ENCODE measurements around the gene REXO1. TPM values are rescaled to one million over a fixed set of nuclear protein-coding genes. Genes with fewer than 3 reads are reported as not detected.

Gene REXO1, protein sequence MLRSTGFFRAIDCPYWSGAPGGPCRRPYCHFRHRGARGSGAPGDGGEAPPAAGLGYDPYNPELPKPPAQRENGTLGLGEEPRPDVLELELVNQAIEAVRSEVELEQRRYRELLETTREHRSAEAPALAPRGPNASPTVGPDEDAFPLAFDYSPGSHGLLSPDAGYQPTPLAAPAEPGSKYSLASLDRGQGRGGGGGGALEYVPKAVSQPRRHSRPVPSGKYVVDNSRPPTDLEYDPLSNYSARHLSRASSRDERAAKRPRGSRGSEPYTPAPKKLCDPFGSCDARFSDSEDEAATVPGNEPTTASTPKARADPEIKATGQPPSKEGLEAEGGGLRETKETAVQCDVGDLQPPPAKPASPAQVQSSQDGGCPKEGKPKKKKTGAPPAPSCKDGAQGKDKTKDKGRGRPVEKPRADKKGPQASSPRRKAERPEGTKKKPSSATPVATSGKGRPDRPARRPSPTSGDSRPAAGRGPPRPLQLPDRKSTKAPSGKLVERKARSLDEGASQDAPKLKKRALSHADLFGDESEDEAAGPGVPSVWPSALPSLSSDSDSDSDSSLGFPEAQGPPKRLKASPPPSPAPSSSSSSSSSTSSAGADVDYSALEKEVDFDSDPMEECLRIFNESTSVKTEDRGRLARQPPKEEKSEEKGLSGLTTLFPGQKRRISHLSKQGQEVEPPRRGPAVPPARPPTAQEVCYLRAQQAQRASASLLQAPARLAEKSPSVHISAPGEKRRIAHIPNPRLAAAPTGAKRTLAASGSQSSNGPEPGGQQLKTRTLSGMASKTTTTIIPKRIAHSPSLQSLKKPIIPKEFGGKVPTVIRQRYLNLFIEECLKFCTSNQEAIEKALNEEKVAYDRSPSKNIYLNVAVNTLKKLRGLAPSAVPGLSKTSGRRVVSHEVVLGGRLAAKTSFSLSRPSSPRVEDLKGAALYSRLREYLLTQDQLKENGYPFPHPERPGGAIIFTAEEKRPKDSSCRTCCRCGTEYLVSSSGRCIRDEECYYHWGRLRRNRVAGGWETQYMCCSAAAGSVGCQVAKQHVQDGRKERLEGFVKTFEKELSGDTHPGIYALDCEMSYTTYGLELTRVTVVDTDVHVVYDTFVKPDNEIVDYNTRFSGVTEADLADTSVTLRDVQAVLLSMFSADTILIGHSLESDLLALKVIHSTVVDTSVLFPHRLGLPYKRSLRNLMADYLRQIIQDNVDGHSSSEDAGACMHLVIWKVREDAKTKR
- total RNA-seq = 6.9 and 10.0 TPM in 2 replicates

DNA sequence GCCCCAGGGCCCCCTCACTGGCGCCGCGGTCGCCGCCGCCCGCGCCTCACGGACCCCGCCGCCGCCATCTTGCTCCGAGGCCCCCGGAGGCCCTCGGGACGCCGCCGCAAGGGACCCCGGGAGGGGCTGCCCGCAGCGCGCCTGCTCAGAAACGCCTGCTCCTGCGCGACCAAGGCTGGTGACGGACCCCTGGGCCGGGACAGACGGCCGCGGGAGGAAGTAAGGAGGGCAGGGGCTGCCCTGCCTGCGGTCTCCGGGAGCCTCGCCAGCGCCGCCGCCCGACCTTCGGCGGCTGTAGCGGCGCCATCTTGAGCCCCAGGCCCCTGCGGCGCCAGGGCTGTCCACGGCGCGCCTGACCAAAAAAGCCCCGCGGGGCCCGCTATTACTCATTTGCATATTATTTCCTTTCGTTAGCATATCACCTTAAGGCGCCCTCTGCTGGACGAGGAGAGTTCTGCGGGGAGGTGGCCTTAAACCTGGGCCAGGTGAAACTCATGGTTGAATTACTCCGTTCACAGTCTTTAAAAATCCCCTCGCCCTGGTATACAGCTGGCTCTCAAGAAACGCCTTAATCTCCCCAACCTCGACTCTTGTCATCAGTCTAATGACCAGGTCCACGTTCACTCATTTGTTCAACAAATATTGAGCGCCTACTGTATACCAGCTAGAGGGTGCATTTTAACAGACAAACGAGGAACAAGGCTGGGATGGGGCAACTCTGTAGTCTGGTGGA, at the start of gene REXO1:
TSS of gene REXO1 (minus strand) at position 85 of the 733 bp plus-strand sequence. CDS start 125 bp downstream, outside the sequence.

DNA sequence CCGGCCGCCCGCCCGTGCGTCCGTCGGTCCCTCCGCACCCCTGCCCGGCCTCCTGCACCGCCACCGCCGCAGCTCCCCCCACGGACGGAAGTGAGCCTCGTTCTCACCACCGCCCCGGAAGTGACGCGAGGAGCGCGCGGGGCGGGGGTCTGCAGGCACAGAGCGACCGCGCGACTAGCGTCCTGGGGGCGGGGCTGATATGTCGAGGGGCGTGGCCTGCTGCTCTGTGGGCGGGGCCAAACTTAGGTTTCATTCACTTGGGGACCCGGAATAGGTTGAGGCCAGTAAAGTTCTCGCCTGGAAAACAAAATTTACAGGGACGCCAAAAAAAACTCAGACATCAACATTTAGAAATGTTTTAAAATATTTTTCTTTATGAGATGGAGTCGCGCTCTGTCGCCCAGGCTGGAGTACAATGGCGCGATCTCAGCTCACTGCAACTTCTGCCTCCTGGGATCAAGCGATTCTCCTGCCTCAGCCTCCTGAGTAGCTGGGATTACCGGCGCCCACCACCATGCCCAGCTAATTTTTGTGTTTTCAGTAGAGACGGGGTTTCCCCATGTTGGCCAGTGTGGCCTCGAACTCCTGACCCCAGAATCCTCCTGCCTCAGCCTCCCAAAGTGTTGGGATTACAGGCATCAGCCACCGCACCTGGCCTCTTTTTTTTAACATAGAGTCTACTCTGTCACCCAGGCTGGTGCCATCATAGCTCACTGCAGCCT, 37.3 kb upstream of the REXO1 start, which contains the start of gene ABHD17A:
TSS of gene ABHD17A (minus strand) at position 99 of the 722 bp plus-strand sequence. CDS start 3,930 bp downstream, outside the sequence.

DNA sequence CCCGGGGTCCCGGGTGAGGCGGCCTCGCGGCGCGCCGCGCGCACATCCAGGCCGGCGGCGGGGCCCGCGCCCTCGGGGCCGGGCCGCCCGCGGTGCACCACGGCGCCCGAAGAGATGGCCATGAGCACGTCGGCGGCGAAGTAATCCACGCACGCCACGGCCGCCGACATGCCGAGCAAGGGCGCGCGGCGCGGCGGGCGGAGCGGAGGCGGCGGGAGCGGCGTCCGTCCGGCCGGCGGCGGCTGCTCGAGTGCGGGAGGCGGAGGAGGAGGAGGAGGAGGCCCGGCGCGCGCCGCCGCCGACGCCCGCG, 15.0 kb upstream of the REXO1 start, which contains the start of gene KLF16:
TSS of gene KLF16 (minus strand) at position 252 of the 310 bp plus-strand sequence. CDS start at position 170, 82 bp downstream.

DNA sequence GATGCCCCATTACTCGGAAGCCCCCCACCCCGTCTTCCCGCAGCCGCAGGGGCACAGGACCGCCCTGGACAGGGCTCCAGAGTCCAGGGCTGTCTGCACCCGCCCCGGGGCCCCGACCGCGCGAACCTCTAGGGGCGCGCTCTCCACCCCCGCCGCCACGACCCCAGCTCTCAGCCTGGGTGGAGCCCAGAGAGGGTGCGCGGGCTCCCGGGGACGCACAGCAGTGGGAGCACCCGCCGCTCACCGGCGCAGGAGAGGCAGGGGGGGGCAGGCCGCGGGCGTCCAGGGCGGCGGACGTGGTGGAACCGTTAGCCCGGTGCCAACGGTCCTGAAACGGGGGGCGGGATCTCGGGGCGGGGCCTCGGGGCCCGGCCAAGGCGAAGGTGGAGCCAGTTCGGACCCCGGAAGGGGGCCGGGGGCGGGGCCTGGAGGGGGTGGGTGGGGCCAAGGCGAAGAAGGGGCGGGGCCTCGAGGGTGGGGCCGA, 36.3 kb downstream of the REXO1 start, which contains the start of gene ATP8B3:
TSS of gene ATP8B3 (minus strand) at position 335 of the 484 bp plus-strand sequence. CDS start 540 bp downstream, outside the sequence.

Other genes starting within 250 kb of the REXO1 start
- gene UQCR11, start 243.0 kb downstream of the REXO1 start, total RNA-seq = 84.1 and 89.7 TPM in 2 replicates
- gene TCF3, start 195.9 kb downstream of the REXO1 start, total RNA-seq = 55.4 and 77.9 TPM in 2 replicates
- gene ONECUT3, start 95.0 kb downstream of the REXO1 start, total RNA-seq = not detected in 2 replicates
- 0.97 and 1.1 TPM in 2 replicates for gene ATP8B3, start 36.2 kb downstream of the REXO1 start, total RNA-seq
- gene KLF16, start 15.1 kb upstream of the REXO1 start, total RNA-seq = 11.8 and 16.8 TPM in 2 replicates
- gene ABHD17A, start 37.0 kb upstream of the REXO1 start, total RNA-seq = 159 and 164 TPM in 2 replicates
- gene ADAT3, start 56.9 kb upstream of the REXO1 start, total RNA-seq = 4.0 and 4.9 TPM in 2 replicates
- 87.3 and 162 TPM in 2 replicates for gene SCAMP4, start 56.9 kb upstream of the REXO1 start, total RNA-seq
- gene CSNK1G2, start 92.7 kb upstream of the REXO1 start, total RNA-seq = 50.4 and 68.5 TPM in 2 replicates
- gene BTBD2, start 167.2 kb upstream of the REXO1 start, total RNA-seq = 76.9 and 79.4 TPM in 2 replicates
- gene MKNK2, start 202.8 kb upstream of the REXO1 start, total RNA-seq = 105 and 169 TPM in 2 replicates
- gene MOB3A, start 247.8 kb upstream of the REXO1 start, total RNA-seq = 44.1 and 46.2 TPM in 2 replicates
- gene IZUMO4, start 248.4 kb upstream of the REXO1 start, total RNA-seq = 0.36 and 1.6 TPM in 2 replicates